Neutrophil (primary cell): Measurements from ENCODE around the gene PDE6H.
A peak's percentile ranks its signal among the peaks of the same experiment; 100 is the strongest.

Experiments used
- H3K27ac ChIP-seq: fragments of 200-600 bp; sonication (generic); 2 replicates; pipeline ENCODE4 v1.5.1; 2016; ENCODE audit warnings: mild to moderate bottlenecking, moderate library complexity
- H3K27me3 ChIP-seq: fragments of 200-600 bp; sonication (generic); 2 replicates; pipeline ENCODE4 v1.6.0; 2016; ENCODE audit warnings: mild to moderate bottlenecking
- H3K36me3 ChIP-seq: fragments of 200-600 bp; sonication (generic); 2 replicates; pipeline ENCODE4 v1.5.1; 2017
- H3K4me1 ChIP-seq, 2 experiments: fragments of 200-600 bp in 1 of 2; sonication (generic) in 1 of 2; 1 replicate in 1 of 2; 2 replicates in 1 of 2; pipeline versions ENCODE4 v1.5.1 to v1.6.1; 2013 to 2016; ENCODE audit warnings: low read depth in 1 of 2, low read length in 1 of 2, mild to moderate bottlenecking in 1 of 2, moderate library complexity in 1 of 2; ENCODE audit not compliant: control insufficient read depth in 1 of 2, insufficient read depth in 1 of 2
- H3K4me3 ChIP-seq, 2 experiments: fragments of 200-600 bp in 1 of 2; sonication (generic) in 1 of 2; 1 replicate in 1 of 2; 2 replicates in 1 of 2; pipeline ENCODE4 v1.5.1; 2013 to 2016; ENCODE audit warnings: low read depth in 1 of 2, low read length in 1 of 2, mild to moderate bottlenecking in 1 of 2, moderate library complexity in 1 of 2
- H3K9me3 ChIP-seq: fragments of 200-600 bp; sonication (generic); 2 replicates; pipeline ENCODE4 v1.5.1; 2016
- CTCF ChIP-seq: fragments of 200-600 bp; sonication (generic); IDR thresholded peaks from 2 replicates; pipeline ENCODE4 v1.5.1; 2016; ENCODE audit warnings: antibody characterized with exemption

Gene PDE6H

DNA sequence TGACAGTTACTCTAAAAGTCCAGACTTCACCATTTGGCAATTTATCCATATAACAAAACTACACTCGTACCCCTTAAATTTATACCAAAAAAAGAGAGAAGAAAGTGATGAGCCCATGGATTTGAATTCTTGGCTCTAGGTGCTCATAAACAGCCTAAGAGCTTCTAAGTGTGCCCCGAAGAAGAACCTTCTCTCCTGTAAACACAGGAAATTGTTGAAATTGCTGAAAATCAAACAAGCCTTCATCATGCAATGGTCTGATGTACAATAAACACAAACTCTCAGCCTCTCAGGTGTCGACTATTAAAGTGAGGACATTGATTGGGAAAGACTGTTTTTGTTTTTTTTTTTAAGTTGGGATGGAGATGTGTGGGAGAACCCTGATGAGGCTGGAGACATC is 21.8 kb downstream of the PDE6H start:
- H3K4me3 ChIP-seq, result no peak overlapping the region
- no peaks in the 10 kb centered on the region for H3K36me3 ChIP-seq
- H3K27ac ChIP-seq, result peak overlapping the region; percentile 56
- TF ChIP-seq CTCF, result no peak
- H3K9me3 ChIP-seq, result no peaks in the 10 kb centered on the region
- H3K4me1 ChIP-seq, result peaks cover 33 to 43% of the 10 kb centered on the region in 2 experiments
- peaks cover 9% of the 10 kb centered on the region for H3K27me3 ChIP-seq

DNA sequence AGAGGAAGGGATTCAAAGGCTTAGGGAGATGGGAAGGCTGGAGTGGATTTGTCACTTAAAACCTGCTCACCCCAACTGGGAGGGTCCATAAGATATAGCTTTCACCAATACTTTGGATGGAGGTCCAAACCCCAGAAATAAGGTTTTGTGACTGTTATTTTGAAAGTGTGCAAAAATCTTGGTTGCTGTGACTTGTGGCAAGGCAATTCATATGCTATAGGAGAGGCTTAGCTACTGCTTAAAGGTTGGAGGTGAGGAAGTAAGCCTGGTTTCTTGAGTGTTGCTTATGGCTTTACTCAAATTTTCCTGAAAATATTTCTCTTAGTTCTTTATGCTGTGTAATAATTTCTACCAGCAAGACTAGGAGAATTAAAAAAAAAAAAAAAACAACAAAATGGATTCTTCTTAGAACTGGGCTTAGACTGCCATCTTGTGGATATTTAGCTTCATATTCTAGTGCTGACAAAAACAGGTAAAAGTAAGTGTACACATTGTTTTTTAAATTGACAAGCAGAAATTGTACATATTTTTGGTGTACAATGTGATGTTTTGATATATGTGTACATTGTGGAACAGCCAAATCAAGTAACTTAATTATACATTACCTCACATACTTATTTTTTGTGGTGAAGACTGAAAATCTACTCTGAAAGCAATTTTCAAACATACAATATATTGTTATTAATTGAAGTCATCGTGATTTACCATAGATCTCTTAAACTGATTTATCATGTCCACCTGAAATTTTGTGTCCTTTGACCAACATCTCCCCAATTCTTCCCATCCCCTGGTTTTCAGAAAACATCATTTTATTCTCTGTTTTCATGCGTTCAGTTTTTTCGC is 23.0 kb downstream of the PDE6H start:
- Histone ChIP-seq H3K27ac (peak overlapping the region; percentile 6), H3K4me3 (no peak overlapping the region), H3K36me3 (no peaks in the 10 kb centered on the region), H3K9me3 (no peaks in the 10 kb centered on the region), H3K27me3 (peaks cover 21% of the 10 kb centered on the region), H3K4me1 (peaks cover 30 to 38% of the 10 kb centered on the region in 2 experiments)
- peak; percentile 62 for TF ChIP-seq CTCF

DNA sequence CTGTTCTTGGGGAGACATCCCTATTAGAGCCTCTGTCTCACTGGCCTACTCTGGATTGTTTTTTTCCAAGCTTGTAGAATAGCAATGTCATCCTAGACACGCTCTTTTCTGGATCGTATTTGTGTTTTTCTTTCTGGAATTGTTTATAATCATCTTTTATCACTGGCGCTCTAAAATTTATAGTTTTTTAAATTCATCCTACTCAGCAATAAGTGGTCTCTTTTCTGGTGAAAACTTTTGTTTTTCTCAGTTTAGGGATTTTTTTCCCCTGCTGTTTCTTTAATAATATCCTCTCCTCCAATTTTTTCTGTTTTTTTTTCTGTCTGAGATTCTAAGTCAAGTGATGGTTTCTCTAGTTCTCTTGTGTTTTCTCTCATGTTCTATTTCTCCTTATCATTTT is 25.2 kb downstream of the PDE6H start:
- H3K27me3 ChIP-seq, result peaks cover 43% of the 10 kb centered on the region
- H3K27ac ChIP-seq, result no peak overlapping the region
- no peak for TF ChIP-seq CTCF

GRCh38 chr12:14999021-14999694 is 26.3 kb downstream of the PDE6H start:
- no peaks in the 10 kb centered on the region for H3K9me3 ChIP-seq
- H3K36me3 ChIP-seq, result no peaks in the 10 kb centered on the region
- peaks cover 53% of the 10 kb centered on the region for H3K27me3 ChIP-seq
- no peak overlapping the region for H3K4me3 ChIP-seq
- TF ChIP-seq CTCF, result no peak
- no peak overlapping the region for H3K27ac ChIP-seq
- peaks cover 15 to 17% of the 10 kb centered on the region in 2 experiments for H3K4me1 ChIP-seq

More for the DNA sequence above, 25.2 kb downstream of the PDE6H start:
- no peaks in the 10 kb centered on the region for H3K36me3 ChIP-seq
- peaks cover 21 to 28% of the 10 kb centered on the region in 2 experiments for H3K4me1 ChIP-seq
- no peak overlapping the region for H3K4me3 ChIP-seq
- H3K9me3 ChIP-seq, result no peaks in the 10 kb centered on the region

- Histone ChIP-seq H3K4me1 (peaks cover 9 to 10% of the 10 kb centered on the region in 2 experiments), H3K4me3 (no peak overlapping the region), H3K27ac (no peak overlapping the region), H3K9me3 (no peaks in the 10 kb centered on the region), H3K36me3 (no peaks in the 10 kb centered on the region), H3K27me3 (peaks cover 59% of the 10 kb centered on the region)
- no peak for TF ChIP-seq CTCF
Measured at GRCh38 chr12:14999695-15000365, 27.0 kb downstream of the PDE6H start.
